Activated CD4-positive, alpha-beta T cell treated with anti-CD3 and anti-CD28 coated beads for 1 hour (primary cell): ENCODE measurements around the gene CCND2.
"Not testable (repeated sequence)": the region's sequence is repeated elsewhere in the genome, so short reads cannot be mapped to it uniquely, and the experiment has no call there.

Experiments
- DNase-seq: peaks from one replicate; pipeline ENCODE4 v3.0.0-alpha.2; 2020

CCND2 gene

GRCh38 chr12:4273652-4274395, at the start of gene CCND2:
Gene CCND2 (plus strand): TSS chr12:4273762. CDS start chr12:4274041, 279 bp downstream.
- peak; percentile 50 for DNase-seq

GRCh38 chr12:4224206-4224889, 49.2 kb upstream of the CCND2 start:
- DNase-seq = no peak

- no peak for DNase-seq
Measured at GRCh38 chr12:4225571-4225970, 48.0 kb upstream of the CCND2 start.

- no peak for DNase-seq
Measured at GRCh38 chr12:4227046-4227445, 46.5 kb upstream of the CCND2 start.

- DNase-seq = no peak
Measured at GRCh38 chr12:4228122-4228580, 45.4 kb upstream of the CCND2 start.

- no peak for DNase-seq
Measured at GRCh38 chr12:4230526-4230925, 43.0 kb upstream of the CCND2 start.

- DNase-seq = no peak
Measured at GRCh38 chr12:4238577-4238976, 35.0 kb upstream of the CCND2 start.

GRCh38 chr12:4239746-4240145, 33.8 kb upstream of the CCND2 start:
- DNase-seq = no peak

GRCh38 chr12:4240161-4240783, 33.3 kb upstream of the CCND2 start:
- DNase-seq = no peak

- no peak for DNase-seq
Measured at GRCh38 chr12:4240981-4241380, 32.6 kb upstream of the CCND2 start.

- DNase-seq = no peak
Measured at GRCh38 chr12:4241592-4241991, 32.0 kb upstream of the CCND2 start.

- DNase-seq = no peak
Measured at GRCh38 chr12:4242595-4242994, 31.0 kb upstream of the CCND2 start.

- DNase-seq = no peak
Measured at GRCh38 chr12:4243091-4243490, 30.5 kb upstream of the CCND2 start.

- DNase-seq = not testable (repeated sequence)
Measured at GRCh38 chr12:4243491-4244100, 30.0 kb upstream of the CCND2 start.

- DNase-seq = no peak
Measured at GRCh38 chr12:4244868-4245267, 28.7 kb upstream of the CCND2 start.

GRCh38 chr12:4245446-4245845, 28.1 kb upstream of the CCND2 start:
- DNase-seq = no peak

GRCh38 chr12:4246116-4246515, 27.4 kb upstream of the CCND2 start:
- no peak for DNase-seq

- no peak for DNase-seq
Measured at GRCh38 chr12:4250691-4251090, 22.9 kb upstream of the CCND2 start.

- DNase-seq = no peak
Measured at GRCh38 chr12:4251216-4251891, 22.2 kb upstream of the CCND2 start.

- no peak for DNase-seq
Measured at GRCh38 chr12:4251967-4252366, 21.6 kb upstream of the CCND2 start.

- DNase-seq = no peak
Measured at GRCh38 chr12:4252601-4253000, 21.0 kb upstream of the CCND2 start.

GRCh38 chr12:4256043-4256826, 17.3 kb upstream of the CCND2 start:
- DNase-seq = no peak
